HG03025 (cell line): ENCODE data around the gene HECTD2.

Source experiments
- ATAC-seq: cut with Tn5 transposase; IDR thresholded peaks from one replicate; pipeline ENCODE4 v1.9.1; 2021; ENCODE audit warnings: mild to moderate bottlenecking, moderate library complexity; ENCODE audit not compliant: unreplicated experiment, low FRiP score

Gene HECTD2

GRCh38 chr10:91465261-91465660, 55.1 kb downstream of the HECTD2 start:
- ATAC-seq = no peak

GRCh38 chr10:91467114-91467513, 57.0 kb downstream of the HECTD2 start:
- no peak for ATAC-seq

GRCh38 chr10:91471602-91472001, 61.5 kb downstream of the HECTD2 start:
- ATAC-seq = no peak

- ATAC-seq = no peak
Observed at GRCh38 chr10:91472911-91473310, 62.8 kb downstream of the HECTD2 start.

- no peak for ATAC-seq
Observed at GRCh38 chr10:91474009-91474408, 63.9 kb downstream of the HECTD2 start.

GRCh38 chr10:91477236-91477635, 67.1 kb downstream of the HECTD2 start:
- no peak for ATAC-seq

GRCh38 chr10:91479583-91479982, 69.4 kb downstream of the HECTD2 start:
- no peak for ATAC-seq

GRCh38 chr10:91487911-91488582, 77.9 kb downstream of the HECTD2 start:
- ATAC-seq = no peak

GRCh38 chr10:91493313-91493712, 83.2 kb downstream of the HECTD2 start:
- no peak for ATAC-seq

GRCh38 chr10:91495402-91495801, 85.3 kb downstream of the HECTD2 start:
- ATAC-seq = no peak

- ATAC-seq = no peak
Observed at GRCh38 chr10:91496016-91496415, 85.9 kb downstream of the HECTD2 start.

GRCh38 chr10:91511549-91512330, 101.6 kb downstream of the HECTD2 start:
- no peak for ATAC-seq

GRCh38 chr10:91512458-91512857, 102.3 kb downstream of the HECTD2 start:
- ATAC-seq = no peak

- no peak for ATAC-seq
Observed at GRCh38 chr10:91513598-91514424, 103.7 kb downstream of the HECTD2 start.

- no peak for ATAC-seq
Observed at GRCh38 chr10:91514787-91515186, 104.6 kb downstream of the HECTD2 start.

GRCh38 chr10:91517394-91517793, 107.2 kb downstream of the HECTD2 start:
- ATAC-seq = no peak

GRCh38 chr10:91519899-91520514, 109.9 kb downstream of the HECTD2 start:
- ATAC-seq = no peak

GRCh38 chr10:91520661-91521060, 110.5 kb downstream of the HECTD2 start:
- no peak for ATAC-seq

GRCh38 chr10:91521439-91521838, 111.3 kb downstream of the HECTD2 start:
- no peak for ATAC-seq

- no peak for ATAC-seq
Observed at GRCh38 chr10:91525896-91526712, 116.0 kb downstream of the HECTD2 start.
